CD4-positive, CD25-positive, alpha-beta regulatory T cell (primary cell): ENCODE results near the gene STAM2. TPM values are rescaled to one million over a fixed set of nuclear protein-coding genes. Genes with fewer than 3 reads are reported as not detected.
A peak's percentile ranks its signal among the peaks of the same experiment; 100 is the strongest.
"Not testable (repeated sequence)": the region's sequence is repeated elsewhere in the genome, so short reads cannot be mapped to it uniquely, and the experiment has no call there.

Experiments
- ATAC-seq, 2 donors: fragments of 150-1000 bp; cut with Tn5 transposase; one replicate each; pipeline ENCODE4 v1.10.0; 2021; ENCODE audit warnings: low read depth in 2 of 2, moderate number of reproducible peaks in 2 of 2, moderate library complexity in 1 of 2
- DNase-seq, 3 donors: peaks; one replicate each; pipeline versions ENCODE4 v3.0.0 to v3.0.0-alpha.2; 2012 to 2022; ENCODE audit warnings: mixed read lengths in 1 of 3
- H3K27ac ChIP-seq: one replicate; pipeline ENCODE4 v1.7.0; 2013; ENCODE audit warnings: mild to moderate bottlenecking, low read length; ENCODE audit not compliant: insufficient read depth, poor library complexity, severe bottlenecking
- H3K27me3 ChIP-seq: one replicate; pipeline ENCODE4 v1.7.0; 2013; ENCODE audit warnings: low read length; ENCODE audit not compliant: control insufficient read depth, insufficient read depth
- H3K36me3 ChIP-seq: one replicate; pipeline ENCODE4 v1.7.0; 2013; ENCODE audit warnings: mild to moderate bottlenecking, low read length, moderate library complexity; ENCODE audit not compliant: control insufficient read depth, insufficient read depth
- H3K4me1 ChIP-seq: 2 replicates; pipeline ENCODE4 v1.7.0; 2013; ENCODE audit warnings: mild to moderate bottlenecking, low read length; ENCODE audit not compliant: insufficient read depth, control insufficient read depth, poor library complexity, severe bottlenecking
- H3K4me3 ChIP-seq: one replicate; pipeline ENCODE4 v1.7.0; 2013; ENCODE audit warnings: low read depth, mild to moderate bottlenecking, low read length, moderate library complexity
- H3K9me3 ChIP-seq, 2 experiments: 1 replicate in 1 of 2; 2 replicates in 1 of 2; pipeline ENCODE4 v1.7.0; 2013; ENCODE audit warnings: low read length in 2 of 2, mild to moderate bottlenecking in 1 of 2, moderate library complexity in 1 of 2; ENCODE audit not compliant: control insufficient read depth in 2 of 2
- H3K27ac Mint-ChIP-seq, 3 donors: one replicate each; pipeline ENCODE4 v1.8.0; 2020 to 2022; ENCODE audit warnings: mild to moderate bottlenecking in 3 of 3, mixed read lengths in 3 of 3, moderate library complexity in 2 of 3
- H3K27me3 Mint-ChIP-seq: one replicate; pipeline ENCODE4 v1.8.0; 2022; ENCODE audit warnings: mild to moderate bottlenecking, mixed read lengths
- H3K36me3 Mint-ChIP-seq: one replicate; pipeline ENCODE4 v1.8.0; 2020; ENCODE audit warnings: mixed read lengths
- H3K4me1 Mint-ChIP-seq, 4 donors: one replicate each; pipeline ENCODE4 v1.8.0; 2020 to 2022; ENCODE audit warnings: mixed read lengths in 4 of 4, mild to moderate bottlenecking in 1 of 4
- H3K4me3 Mint-ChIP-seq, 4 donors: one replicate each; pipeline ENCODE4 v1.8.0; 2020 to 2022; ENCODE audit warnings: mild to moderate bottlenecking in 4 of 4, mixed read lengths in 4 of 4, moderate library complexity in 3 of 4
- H3K9me3 Mint-ChIP-seq, 7 donors: one replicate each; pipeline ENCODE4 v1.8.0; 2020 to 2022; ENCODE audit warnings: mixed read lengths in 7 of 7, mild to moderate bottlenecking in 3 of 7, moderate library complexity in 2 of 7
- polyA plus RNA-seq, 4 donors: library from polyadenylated mRNA; unstranded; fragments of 300-500 nt; fragmentation: Illumina TruSeq; gene quantifications; one replicate each; pipeline ENCODE4 v1.2.3, GENCODE V29; 2021
- total RNA-seq: library from RNA; stranded (reverse); gene quantifications from one replicate; pipeline ENCODE4 v1.2.3, GENCODE V29; 2022

Gene STAM2
- total and polyA plus RNA-seq, 5 donors from 2014 or later, result 4.6 to 13.4 (median 7.3) TPM

DNA sequence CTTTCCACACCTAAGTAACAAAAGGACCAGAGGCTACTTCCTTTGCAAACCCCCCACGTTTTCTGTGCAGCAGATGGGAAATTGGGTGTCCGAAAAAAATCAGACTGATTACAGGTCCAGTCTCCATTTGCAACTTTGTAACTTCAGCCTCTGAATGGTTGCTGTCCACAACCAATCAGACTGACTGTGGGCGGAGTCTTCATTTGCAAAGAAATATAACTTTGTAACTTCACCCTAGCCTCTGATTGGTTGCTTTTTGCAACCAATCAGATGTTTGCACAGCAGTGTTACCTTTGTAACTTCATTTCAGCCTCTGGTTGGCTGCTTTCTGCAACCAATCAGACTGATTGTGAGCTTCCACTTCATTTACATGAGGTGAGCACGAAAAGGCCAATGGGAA lies 48.9 kb downstream of the STAM2 start:
- Histone ChIP-seq H3K9me3 (no peaks in the 10 kb centered on the region), H3K4me3 (no peak overlapping the region), H3K27ac (no peak overlapping the region), H3K36me3 (peaks cover 42% of the 10 kb centered on the region), H3K27me3 (no peaks in the 10 kb centered on the region), H3K4me1 (no peaks in the 10 kb centered on the region)
- ATAC-seq (no peak), DNase-seq (peak in 1 of 3 donors; percentile 9)
- no peak overlapping the region for H3K4me3 Mint-ChIP-seq
- H3K9me3 Mint-ChIP-seq, result no peaks in the 10 kb centered on the region
- no peak overlapping the region for H3K27ac Mint-ChIP-seq
- no peaks in the 10 kb centered on the region for H3K27me3 Mint-ChIP-seq
- H3K36me3 Mint-ChIP-seq, result peaks cover 20% of the 10 kb centered on the region
- H3K4me1 Mint-ChIP-seq, result peaks cover 0 to 16% (median 0%) of the 10 kb centered on the region in 4 donors

DNA sequence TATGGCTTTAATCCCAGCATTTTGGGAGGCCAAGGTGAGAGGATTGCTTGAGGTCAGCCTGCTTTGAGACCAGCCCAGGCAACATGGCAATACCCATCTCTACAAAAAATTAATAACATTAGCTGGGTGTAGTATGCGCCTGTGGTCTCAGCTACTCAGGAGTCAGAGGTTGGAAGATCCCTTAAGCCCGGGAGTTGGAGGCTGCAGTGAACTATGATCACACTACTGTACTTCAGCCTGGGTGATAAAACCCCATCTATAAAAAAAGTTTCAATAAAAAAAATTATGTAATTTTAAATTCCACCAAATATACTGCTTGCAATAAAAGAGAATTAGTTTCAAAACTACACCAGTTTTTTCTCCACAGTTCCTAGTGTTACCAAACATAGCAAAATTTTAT lies 53.4 kb downstream of the STAM2 start:
- no peaks in the 10 kb centered on the region for H3K27me3 ChIP-seq
- H3K4me1 Mint-ChIP-seq, result peaks cover 0 to 10% (median 0%) of the 10 kb centered on the region in 4 donors
- no peak overlapping the region for H3K27ac Mint-ChIP-seq
- H3K9me3 ChIP-seq, result no peaks in the 10 kb centered on the region
- ATAC-seq (no peak), DNase-seq (no peak)
- no peaks in the 10 kb centered on the region for H3K4me1 ChIP-seq
- H3K27me3 Mint-ChIP-seq, result no peaks in the 10 kb centered on the region
- no peak overlapping the region for H3K4me3 Mint-ChIP-seq
- H3K4me3 ChIP-seq, result no peak overlapping the region
- H3K36me3 ChIP-seq, result peaks cover 37% of the 10 kb centered on the region
- H3K36me3 Mint-ChIP-seq, result peaks cover 19% of the 10 kb centered on the region
- no peaks in the 10 kb centered on the region for H3K9me3 Mint-ChIP-seq
- no peak overlapping the region for H3K27ac ChIP-seq

DNA sequence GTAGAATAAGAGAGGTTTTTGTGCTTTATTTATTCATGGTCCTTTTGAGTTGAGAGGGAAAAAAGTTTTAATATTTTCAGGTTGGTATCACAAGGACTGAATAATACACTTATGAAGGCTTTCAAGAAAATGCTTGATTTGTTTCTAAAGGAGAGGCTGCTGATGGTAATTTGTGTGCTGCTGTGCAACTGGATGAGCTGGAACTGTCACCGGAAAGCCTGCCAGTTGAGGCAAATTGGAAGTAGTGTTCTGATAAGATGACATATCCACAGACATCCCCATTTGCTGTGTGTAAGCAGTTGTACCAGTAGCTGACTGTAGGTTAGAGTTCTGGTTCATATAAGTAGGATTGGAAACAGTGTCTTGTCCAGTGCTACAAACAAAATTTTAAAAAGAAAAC lies 55.1 kb downstream of the STAM2 start:
- H3K27me3 ChIP-seq, result no peaks in the 10 kb centered on the region
- H3K27me3 Mint-ChIP-seq, result no peaks in the 10 kb centered on the region
- no peaks in the 10 kb centered on the region for H3K9me3 Mint-ChIP-seq
- H3K4me1 Mint-ChIP-seq, result peaks cover 0 to 8% (median 0%) of the 10 kb centered on the region in 4 donors
- ATAC-seq, result no peak
- no peak overlapping the region for H3K27ac Mint-ChIP-seq
- H3K4me1 ChIP-seq, result no peaks in the 10 kb centered on the region
- H3K27ac ChIP-seq, result no peak overlapping the region
- H3K4me3 Mint-ChIP-seq, result no peak overlapping the region
- no peak overlapping the region for H3K4me3 ChIP-seq
- peaks cover 23% of the 10 kb centered on the region for H3K36me3 Mint-ChIP-seq
- peaks cover 35% of the 10 kb centered on the region for H3K36me3 ChIP-seq
- DNase-seq, result no peak
- no peaks in the 10 kb centered on the region for H3K9me3 ChIP-seq

DNA sequence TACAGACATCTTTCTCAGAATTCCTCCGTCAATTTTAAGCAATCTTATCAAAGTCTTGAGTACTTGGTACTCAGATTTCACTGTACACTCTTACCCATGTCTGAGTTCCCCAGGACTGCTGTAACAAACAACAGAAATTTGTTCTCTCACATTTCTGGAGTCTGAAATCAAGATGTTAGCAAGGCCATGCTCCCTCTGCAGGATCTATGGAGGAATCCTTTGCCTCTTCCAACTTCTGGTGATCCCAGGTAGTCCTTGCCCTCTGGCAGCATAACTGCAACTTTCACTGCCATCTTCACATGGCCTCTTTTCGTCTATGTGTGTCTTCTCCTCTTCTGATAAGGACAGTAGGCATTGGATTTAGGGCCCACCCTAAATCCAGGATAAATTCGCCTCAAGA lies 59.6 kb downstream of the STAM2 start:
- Mint-ChIP-seq H3K36me3 (peaks cover 6% of the 10 kb centered on the region), H3K9me3 (no peaks in the 10 kb centered on the region), H3K27ac (peak overlapping the region in 2 of 3 donors; percentile 29 to 95), H3K4me1 (no peaks in the 10 kb centered on the region), H3K27me3 (no peaks in the 10 kb centered on the region), H3K4me3 (no peak overlapping the region)
- Histone ChIP-seq H3K4me3 (no peak overlapping the region), H3K9me3 (no peaks in the 10 kb centered on the region), H3K36me3 (peaks cover 8% of the 10 kb centered on the region), H3K27ac (no peak overlapping the region), H3K4me1 (no peaks in the 10 kb centered on the region), H3K27me3 (no peaks in the 10 kb centered on the region)
- no peak for DNase-seq
- no peak for ATAC-seq

DNA sequence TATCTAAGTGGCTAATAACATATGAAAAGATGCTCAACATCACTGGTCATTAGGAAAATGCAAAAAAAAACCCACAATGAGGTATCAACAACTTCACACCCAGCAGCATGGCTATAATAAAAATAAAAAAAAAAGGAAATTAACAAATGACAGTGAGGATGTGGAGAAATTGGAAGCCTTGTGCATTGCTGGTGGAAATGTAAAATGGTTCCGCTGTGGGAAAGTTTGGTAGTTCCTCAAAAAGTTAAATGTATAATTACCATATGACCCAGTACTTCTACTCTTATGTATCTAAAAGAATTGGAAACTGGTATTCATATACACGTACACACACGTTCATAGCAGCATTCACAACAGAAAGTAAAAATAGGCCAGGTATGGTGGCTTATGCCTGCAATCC lies 61.2 kb downstream of the STAM2 start:
- Mint-ChIP-seq H3K27me3 (no peaks in the 10 kb centered on the region), H3K27ac (no peak overlapping the region), H3K4me1 (no peaks in the 10 kb centered on the region), H3K4me3 (no peak overlapping the region), H3K36me3 (peaks cover 6% of the 10 kb centered on the region), H3K9me3 (no peaks in the 10 kb centered on the region)
- Histone ChIP-seq H3K36me3 (no peaks in the 10 kb centered on the region), H3K4me1 (no peaks in the 10 kb centered on the region), H3K9me3 (no peaks in the 10 kb centered on the region), H3K4me3 (no peak overlapping the region), H3K27ac (no peak overlapping the region), H3K27me3 (no peaks in the 10 kb centered on the region)
- ATAC-seq (no peak), DNase-seq (no peak)

DNA sequence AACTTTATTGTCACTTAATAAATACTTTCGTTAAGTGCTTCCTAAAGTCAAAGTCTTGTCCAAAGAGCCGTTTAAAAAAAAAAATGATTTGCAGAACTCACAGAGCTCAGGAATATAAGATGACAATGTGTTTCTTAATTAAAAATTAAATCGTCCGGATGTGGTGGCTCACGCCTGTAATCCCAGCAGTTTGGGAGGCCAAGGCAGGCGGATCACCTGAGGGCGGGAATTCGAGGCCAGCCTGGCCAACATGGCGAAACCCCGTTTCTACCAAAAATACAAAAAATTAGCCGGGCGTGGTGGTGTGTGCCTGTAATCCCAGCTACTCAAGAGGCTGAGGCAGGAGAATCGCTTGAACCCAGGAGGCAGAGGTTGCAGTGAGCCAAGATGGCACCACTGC lies 68.4 kb downstream of the STAM2 start:
- not testable (repeated sequence) for H3K4me1 Mint-ChIP-seq, H3K27ac Mint-ChIP-seq, ATAC-seq, H3K27ac ChIP-seq, H3K4me1 ChIP-seq, H3K9me3 Mint-ChIP-seq, H3K4me3 Mint-ChIP-seq, H3K27me3 ChIP-seq, H3K36me3 Mint-ChIP-seq, H3K4me3 ChIP-seq, DNase-seq, H3K9me3 ChIP-seq, H3K36me3 ChIP-seq
- peaks cover 12% of the 10 kb centered on the region for H3K27me3 Mint-ChIP-seq

DNA sequence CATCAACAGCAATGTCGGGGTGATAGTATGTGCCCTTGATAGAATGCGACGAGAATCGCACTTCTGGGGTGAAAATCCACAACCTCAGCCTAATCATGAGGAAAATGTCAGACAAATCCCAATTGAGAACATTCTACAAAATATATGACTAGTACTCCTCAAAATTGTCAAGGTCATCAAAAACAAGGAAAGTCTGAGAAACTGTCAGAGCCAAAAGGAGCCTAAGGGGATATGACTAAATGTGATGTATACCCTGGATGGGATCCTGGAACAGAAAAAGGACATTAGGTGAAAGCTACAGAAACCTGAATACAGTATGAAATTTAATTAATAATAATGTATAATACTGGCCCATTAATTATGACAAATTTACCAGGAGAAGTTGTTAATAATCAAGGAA lies 69.1 kb downstream of the STAM2 start:
- Histone ChIP-seq H3K27ac (no peak overlapping the region), H3K27me3 (peaks cover 7% of the 10 kb centered on the region), H3K4me1 (no peaks in the 10 kb centered on the region), H3K9me3 (no peaks in the 10 kb centered on the region), H3K36me3 (no peaks in the 10 kb centered on the region), H3K4me3 (no peak overlapping the region)
- Mint-ChIP-seq H3K4me1 (no peaks in the 10 kb centered on the region), H3K27me3 (peaks cover 17% of the 10 kb centered on the region), H3K9me3 (no peaks in the 10 kb centered on the region), H3K27ac (no peak overlapping the region), H3K4me3 (no peak overlapping the region), H3K36me3 (no peaks in the 10 kb centered on the region)
- ATAC-seq (no peak), DNase-seq (no peak)

DNA sequence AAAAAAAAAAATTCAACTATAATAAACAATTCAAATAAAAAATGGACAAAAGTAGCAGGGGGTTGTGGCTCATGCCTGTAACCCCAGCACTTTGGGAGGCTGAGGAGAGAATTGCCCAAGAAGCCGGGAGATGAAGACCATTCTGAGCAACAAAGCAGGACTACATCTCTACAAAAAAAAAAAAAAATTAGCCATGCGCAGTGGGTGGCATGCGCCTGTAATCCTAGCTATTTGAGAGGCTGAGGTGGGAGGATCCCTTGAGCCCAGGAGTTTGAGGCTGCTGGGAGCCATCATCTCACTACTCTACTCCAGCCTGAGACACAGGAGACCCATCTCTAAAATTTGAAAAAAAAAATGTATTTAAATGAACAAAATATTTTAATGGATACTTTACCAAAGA lies 72.3 kb downstream of the STAM2 start:
- H3K4me3 Mint-ChIP-seq, result no peak overlapping the region
- no peak for DNase-seq
- no peaks in the 10 kb centered on the region for H3K36me3 ChIP-seq
- no peak overlapping the region for H3K27ac ChIP-seq
- H3K27ac Mint-ChIP-seq, result no peak overlapping the region
- peaks cover 40% of the 10 kb centered on the region for H3K27me3 Mint-ChIP-seq
- H3K36me3 Mint-ChIP-seq, result no peaks in the 10 kb centered on the region
- H3K4me1 ChIP-seq, result peaks cover 12% of the 10 kb centered on the region
- peaks cover 0 to 9% (median 4%) of the 10 kb centered on the region in 4 donors for H3K4me1 Mint-ChIP-seq
- H3K4me3 ChIP-seq, result no peak overlapping the region
- H3K9me3 Mint-ChIP-seq, result no peaks in the 10 kb centered on the region
- ATAC-seq, result no peak
- H3K27me3 ChIP-seq, result peaks cover 30% of the 10 kb centered on the region
- no peaks in the 10 kb centered on the region for H3K9me3 ChIP-seq
